ENCODE data around the gene FOXP3. TPM values are rescaled to one million over a fixed set of nuclear protein-coding genes. Genes with fewer than 3 reads are reported as not detected.

FOXP3 gene
- total RNA-seq, 1 donor from 2014 or later = 0.26 TPM

- DNase-seq (ENCODE audit: low spot score) = no peak
- TF ChIP-seq, protein P1, sequence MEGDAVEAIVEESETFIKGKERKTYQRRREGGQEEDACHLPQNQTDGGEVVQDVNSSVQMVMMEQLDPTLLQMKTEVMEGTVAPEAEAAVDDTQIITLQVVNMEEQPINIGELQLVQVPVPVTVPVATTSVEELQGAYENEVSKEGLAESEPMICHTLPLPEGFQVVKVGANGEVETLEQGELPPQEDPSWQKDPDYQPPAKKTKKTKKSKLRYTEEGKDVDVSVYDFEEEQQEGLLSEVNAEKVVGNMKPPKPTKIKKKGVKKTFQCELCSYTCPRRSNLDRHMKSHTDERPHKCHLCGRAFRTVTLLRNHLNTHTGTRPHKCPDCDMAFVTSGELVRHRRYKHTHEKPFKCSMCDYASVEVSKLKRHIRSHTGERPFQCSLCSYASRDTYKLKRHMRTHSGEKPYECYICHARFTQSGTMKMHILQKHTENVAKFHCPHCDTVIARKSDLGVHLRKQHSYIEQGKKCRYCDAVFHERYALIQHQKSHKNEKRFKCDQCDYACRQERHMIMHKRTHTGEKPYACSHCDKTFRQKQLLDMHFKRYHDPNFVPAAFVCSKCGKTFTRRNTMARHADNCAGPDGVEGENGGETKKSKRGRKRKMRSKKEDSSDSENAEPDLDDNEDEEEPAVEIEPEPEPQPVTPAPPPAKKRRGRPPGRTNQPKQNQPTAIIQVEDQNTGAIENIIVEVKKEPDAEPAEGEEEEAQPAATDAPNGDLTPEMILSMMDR (IDR thresholded peaks at IDR 0.05; ENCODE audit: unreplicated experiment) = no peak
- Mint-ChIP-seq H3K27me3 (ENCODE audit: unreplicated experiment) (peaks cover 5% of the 10 kb centered on the region), H3K4me3 (ENCODE audit: unreplicated experiment) (no peak overlapping the region), H3K27ac (ENCODE audit: unreplicated experiment) (no peak overlapping the region), H3K4me1 (ENCODE audit: unreplicated experiment) (no peaks in the 10 kb centered on the region), H3K9me3 (ENCODE audit: unreplicated experiment) (no peaks in the 10 kb centered on the region), H3K36me3 (ENCODE audit: low read depth, unreplicated experiment) (no peaks in the 10 kb centered on the region)
These were observed 42.6 kb downstream of the FOXP3 start for GRCh38 chrX:49221868-49222267.

DNA sequence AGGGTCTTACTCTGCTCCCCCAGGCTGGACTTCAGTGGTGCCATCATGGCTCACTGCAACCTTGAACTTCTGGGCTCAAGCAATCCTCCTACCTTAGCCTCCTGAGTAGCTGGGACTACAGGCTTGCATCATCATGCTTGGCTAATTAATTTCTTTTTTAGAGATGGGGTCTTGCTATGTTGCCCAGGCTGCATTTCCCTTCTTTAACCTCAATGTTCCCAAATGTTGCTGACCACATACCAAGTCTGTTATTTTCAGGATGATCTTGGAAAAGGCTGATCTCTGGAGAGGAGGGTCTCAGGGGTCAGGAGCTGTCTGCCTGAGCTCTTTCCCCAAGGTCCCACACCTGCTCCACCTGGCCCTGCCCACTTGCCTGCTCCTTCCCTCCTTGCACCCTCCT is 44.4 kb downstream of the FOXP3 start:
- Mint-ChIP-seq H3K4me3 (ENCODE audit: unreplicated experiment) (no peak overlapping the region), H3K27me3 (ENCODE audit: unreplicated experiment) (peaks cover 10% of the 10 kb centered on the region), H3K36me3 (ENCODE audit: low read depth, unreplicated experiment) (no peaks in the 10 kb centered on the region), H3K4me1 (ENCODE audit: unreplicated experiment) (no peaks in the 10 kb centered on the region), H3K9me3 (ENCODE audit: unreplicated experiment) (no peaks in the 10 kb centered on the region), H3K27ac (ENCODE audit: unreplicated experiment) (no peak overlapping the region)
- TF ChIP-seq, protein P1 (IDR thresholded peaks at IDR 0.05; ENCODE audit: unreplicated experiment) = no peak
- DNase-seq (ENCODE audit: low spot score) = no peak

GRCh38 chrX:49214996-49215526 is 49.4 kb downstream of the FOXP3 start:
- Mint-ChIP-seq H3K27ac (ENCODE audit: unreplicated experiment) (no peak overlapping the region), H3K4me1 (ENCODE audit: unreplicated experiment) (no peaks in the 10 kb centered on the region), H3K9me3 (ENCODE audit: unreplicated experiment) (no peaks in the 10 kb centered on the region)

DNA sequence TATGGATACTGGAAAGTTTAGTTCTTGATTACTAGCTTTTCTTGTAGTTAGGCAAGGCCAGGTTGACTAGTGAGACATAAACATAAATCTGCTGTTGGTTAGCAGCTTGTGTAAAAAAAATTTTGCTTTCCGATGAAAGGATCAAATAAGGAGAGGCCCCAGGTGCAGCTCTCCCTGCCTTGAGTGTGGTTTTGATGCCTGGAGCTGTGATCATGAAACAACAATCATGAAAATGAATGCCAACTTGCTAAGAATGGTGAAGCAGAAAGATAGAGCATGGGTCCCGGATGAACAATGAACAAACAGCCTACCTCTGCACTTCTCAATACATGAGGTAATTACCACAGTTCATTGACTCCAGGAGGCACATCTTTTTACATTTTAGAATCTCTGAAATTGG is 50.1 kb downstream of the FOXP3 start:
- Mint-ChIP-seq H3K4me1 (ENCODE audit: unreplicated experiment) (no peaks in the 10 kb centered on the region), H3K4me3 (ENCODE audit: unreplicated experiment) (no peak overlapping the region), H3K27ac (ENCODE audit: unreplicated experiment) (no peak overlapping the region), H3K27me3 (ENCODE audit: unreplicated experiment) (peaks cover 12% of the 10 kb centered on the region), H3K36me3 (ENCODE audit: low read depth, unreplicated experiment) (no peaks in the 10 kb centered on the region), H3K9me3 (ENCODE audit: unreplicated experiment) (no peaks in the 10 kb centered on the region)
- TF ChIP-seq, protein P1 (IDR thresholded peaks at IDR 0.05; ENCODE audit: unreplicated experiment) = no peak
- no peak for DNase-seq (ENCODE audit: low spot score)

More at GRCh38 chrX:49214996-49215526, 49.4 kb downstream of the FOXP3 start:
- H3K36me3 Mint-ChIP-seq (ENCODE audit: low read depth, unreplicated experiment) = no peaks in the 10 kb centered on the region
- TF ChIP-seq, protein P1 (IDR thresholded peaks at IDR 0.05; ENCODE audit: unreplicated experiment) = no peak
- no peak overlapping the region for H3K4me3 Mint-ChIP-seq (ENCODE audit: unreplicated experiment)
- peaks cover 12% of the 10 kb centered on the region for H3K27me3 Mint-ChIP-seq (ENCODE audit: unreplicated experiment)
- DNase-seq (ENCODE audit: low spot score) = no peak

DNA sequence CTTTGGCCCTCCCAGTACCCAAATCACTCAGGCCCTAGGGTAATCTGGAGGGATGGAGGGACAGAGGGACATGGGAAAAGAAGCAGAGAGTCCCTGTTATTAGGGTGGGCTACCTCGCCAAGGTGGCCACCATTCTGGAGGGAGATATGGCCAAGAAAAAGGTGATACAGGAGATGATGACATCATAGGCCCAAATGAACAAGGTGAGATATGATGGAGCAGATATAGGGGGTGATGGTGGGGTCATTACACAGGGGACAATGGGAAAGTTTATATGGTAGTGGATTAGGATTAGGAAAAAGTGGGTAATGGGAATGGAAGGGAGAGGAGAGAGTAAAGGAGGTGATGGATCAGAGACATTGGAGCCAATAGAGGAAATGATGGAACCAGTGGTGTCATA is 51.6 kb downstream of the FOXP3 start:
- H3K4me3 Mint-ChIP-seq (ENCODE audit: unreplicated experiment) = no peak overlapping the region
- peaks cover 12% of the 10 kb centered on the region for H3K27me3 Mint-ChIP-seq (ENCODE audit: unreplicated experiment)
- DNase-seq (ENCODE audit: low spot score) = no peak
- no peaks in the 10 kb centered on the region for H3K9me3 Mint-ChIP-seq (ENCODE audit: unreplicated experiment)
- no peaks in the 10 kb centered on the region for H3K36me3 Mint-ChIP-seq (ENCODE audit: low read depth, unreplicated experiment)
- H3K4me1 Mint-ChIP-seq (ENCODE audit: unreplicated experiment) = no peaks in the 10 kb centered on the region
- TF ChIP-seq, protein P1 (IDR thresholded peaks at IDR 0.05; ENCODE audit: unreplicated experiment) = no peak
- no peak overlapping the region for H3K27ac Mint-ChIP-seq (ENCODE audit: unreplicated experiment)

Measured in endothelial cell (in vitro differentiated cells).